K562 (cell line): ENCODE data around the gene INVS. TPM values are rescaled to one million over a fixed set of nuclear protein-coding genes. Genes with fewer than 3 reads are reported as not detected.

Source experiments
- ATAC-seq: fragments of 200-7000 bp; cut with Tn5 transposase; 3 replicates; pipeline ENCODE4 v1.9.1; 2020; ENCODE audit warnings: moderate library complexity
- BruUV-seq: library from RNA; stranded (reverse); fragments of 400-500 nt; replicated peaks from 2 replicates; lab custom pipeline; 2021; lab: Mats Ljungman, UMichigan
- CTCF ChIA-PET: fragments of 300-600 bp; formaldehyde crosslinking; extraction: SDS; loops from one replicate; lab custom pipeline; 2021; ENCODE audit warnings: low intra/inter-chr PET ratio; lab: Yijun Ruan, JAX
- POLR2A ChIA-PET: fragments of 300-600, 350-650 bp; sonication (Branson Sonifier 250); formaldehyde crosslinking; extraction: SDS; loops from one replicate; lab custom pipeline; 2021; ENCODE audit warnings: antibody characterized with exemption, inconsistent platforms; lab: Yijun Ruan, JAX
- DNase-seq, 4 experiments: peaks; one replicate each; pipeline versions ENCODE4 v3.0.0 to v3.0.0-alpha.2; 2011 to 2018; ENCODE audit warnings: low spot score in 3 of 4, mixed read lengths in 3 of 4; ENCODE audit errors: extremely low read depth in 1 of 4
- FAIRE-seq: peaks from 2 replicates; lab custom pipeline; 2011; peaks lifted over from hg19 to GRCh38; lab: Jason Lieb, UNC
- H2AFZ ChIP-seq: 2 replicates; pipeline ENCODE4 v1.6.0; 2011; ENCODE audit warnings: low read depth, low read length, control low read depth, inconsistent platforms
- H3K27ac ChIP-seq: fragments of 200-600 bp; 3 replicates; pipeline ENCODE4 v1.8.0; 2011; ENCODE audit warnings: low read depth, mild to moderate bottlenecking, control low read depth, inconsistent platforms, low read length, moderate library complexity, mixed read lengths; ENCODE audit errors: extremely low read depth
- H3K27me3 ChIP-seq, 2 experiments: fragments of 300-600 bp in 1 of 2; 2 replicates in 1 of 2; 3 replicates in 1 of 2; pipeline versions ENCODE4 v1.6.0 to v1.8.0; 2011; ENCODE audit warnings: inconsistent platforms in 2 of 2, low read length in 2 of 2, mild to moderate bottlenecking in 1 of 2, mixed read lengths in 1 of 2, moderate library complexity in 1 of 2; ENCODE audit not compliant: control insufficient read depth in 2 of 2, insufficient read depth in 2 of 2
- H3K36me3 ChIP-seq: fragments of 300-600 bp; 3 replicates; pipeline ENCODE4 v1.8.0; 2011; ENCODE audit warnings: mild to moderate bottlenecking, low read length, inconsistent platforms; ENCODE audit not compliant: control insufficient read depth, insufficient read depth
- H3K4me1 ChIP-seq, 2 experiments: fragments of 200-600 bp in 1 of 2; replicated peaks in 1 of 2; 2 replicates in 1 of 2; 3 replicates in 1 of 2; pipeline versions ENCODE4 v1.5.1 to v1.8.0; 2011; ENCODE audit warnings: inconsistent platforms in 2 of 2, low read length in 2 of 2, mild to moderate bottlenecking in 1 of 2, mixed read lengths in 1 of 2, moderate library complexity in 1 of 2; ENCODE audit not compliant: control insufficient read depth in 2 of 2, insufficient read depth in 2 of 2
- H3K4me2 ChIP-seq: 2 replicates; pipeline ENCODE4 v1.6.1; 2011; ENCODE audit warnings: low read length, control low read depth, inconsistent platforms, mixed read lengths; ENCODE audit not compliant: insufficient read depth
- H3K4me3 ChIP-seq: fragments of 200-600 bp; sonication (generic), shearing (Covaris generic); 2 replicates; pipeline ENCODE4 v1.5.1; 2016; ENCODE audit warnings: control low read depth, inconsistent platforms
- H3K79me2 ChIP-seq: fragments of 200-600 bp; 3 replicates; pipeline ENCODE4 v1.8.0; 2011; ENCODE audit warnings: low read length, inconsistent platforms; ENCODE audit not compliant: control insufficient read depth, insufficient read depth
- H3K9ac ChIP-seq, 2 experiments: 2 replicates each; pipeline versions ENCODE4 v1.6.0 to v1.6.1; 2011; ENCODE audit warnings: low read depth in 2 of 2, low read length in 2 of 2, control low read depth in 1 of 2, inconsistent platforms in 1 of 2, mild to moderate bottlenecking in 1 of 2, mixed read lengths in 1 of 2; ENCODE audit not compliant: insufficient read depth in 1 of 2
- H3K9me1 ChIP-seq: one replicate; pipeline ENCODE4 v1.6.0; 2011; ENCODE audit warnings: inconsistent platforms, mild to moderate bottlenecking, low read length, moderate library complexity; ENCODE audit not compliant: control insufficient read depth, insufficient read depth
- H3K9me3 ChIP-seq: replicated peaks from 2 replicates; pipeline ENCODE4 v1.5.1; 2011; ENCODE audit warnings: low read depth, low read length, inconsistent platforms; ENCODE audit not compliant: control insufficient read depth, insufficient read depth
- H4K20me1 ChIP-seq: replicated peaks from 2 replicates; pipeline ENCODE4 v1.6.1; 2011; ENCODE audit warnings: low read length, inconsistent platforms, mixed read lengths; ENCODE audit not compliant: control insufficient read depth, insufficient read depth
- BHLHE40 ChIP-seq: IDR thresholded peaks from 2 replicates; pipeline ENCODE4 v1.6.1; 2011; ENCODE audit warnings: low read length, improper control_type of control experiment
- CEBPB ChIP-seq: fragments of 450-650 bp; IDR thresholded peaks from 2 replicates; pipeline ENCODE4 v1.6.1; 2016; ENCODE audit warnings: missing genetic modification characterization, missing compliant biosample characterization
- ELF2 ChIP-seq: fragments of 250-450 bp; sonication (Bioruptor Pico); IDR thresholded peaks from 2 replicates; pipeline ENCODE4 v1.5.0; 2021; ENCODE audit warnings: mild to moderate bottlenecking
- FOXA3 ChIP-seq, 2 experiments: fragments of 450-650 bp in 1 of 2; sonication (generic) in 1 of 2; formaldehyde crosslinking; IDR thresholded peaks in 1 of 2; conservative IDR thresholded peaks in 1 of 2; 2 replicates each; pipeline versions ENCODE4 v1.4.0 to v1.8.0; 2020 to 2022; ENCODE audit warnings: mild to moderate bottlenecking in 2 of 2, missing genetic modification reagents in 1 of 2
- RFX7 ChIP-seq: fragments of 250-450 bp; sonication (Bioruptor Pico); IDR thresholded peaks from 2 replicates; pipeline ENCODE4 v1.5.1; 2021; ENCODE audit warnings: mild to moderate bottlenecking
- TAF7 ChIP-seq: fragments of 450-650 bp; IDR thresholded peaks from 2 replicates; pipeline ENCODE4 v1.6.1; 2016; ENCODE audit warnings: missing genetic modification characterization, missing compliant biosample characterization
- USF1 ChIP-seq: sonication (generic); formaldehyde crosslinking; IDR thresholded peaks from 2 replicates; pipeline ENCODE4 v1.9.0; 2022; ENCODE audit warnings: mild to moderate bottlenecking, missing genetic modification reagents
- ZNF3 ChIP-seq: fragments of 250-450 bp; sonication (Bioruptor Pico); IDR thresholded peaks from 2 replicates; pipeline ENCODE4 v1.5.0; 2021; ENCODE audit warnings: mild to moderate bottlenecking, moderate library complexity
- ZNF668 ChIP-seq: fragments of 250-450 bp; sonication (Bioruptor Pico); IDR thresholded peaks from 2 replicates; pipeline ENCODE4 v1.8.0; 2022; ENCODE audit warnings: mild to moderate bottlenecking, inconsistent platforms
- ZNF778 ChIP-seq: fragments of 450-650 bp; formaldehyde crosslinking; IDR thresholded peaks from 2 replicates; pipeline ENCODE4 v1.4.0; 2020; ENCODE audit warnings: mild to moderate bottlenecking, moderate library complexity
- ZNF79 ChIP-seq: fragments of 250-450 bp; sonication (Bioruptor Pico); IDR thresholded peaks from 2 replicates; pipeline ENCODE4 v1.4.0; 2020; ENCODE audit warnings: low read depth, mild to moderate bottlenecking, moderate library complexity
- WGBS: fragments of 100-300 bp; shearing (Covaris generic); methylation state at CpG from one replicate; pipeline ENCODE4 v1.1.6; 2016; ENCODE audit warnings: low coverage, mixed read lengths; ENCODE audit not compliant: insufficient coverage; ENCODE audit errors: missing lambda C conversion rate; 5-methylcytosine and 5-hydroxymethylcytosine counted together
- in situ Hi-C: fragments of 300-500 bp; cut with MboI; formaldehyde crosslinking; loops from 4 replicates; pipeline ENCODE4 v1.15.0; 2018; ENCODE audit warnings: inconsistent platforms, mixed read lengths
- intact Hi-C: fragments of 100-400 bp; cut with micrococcal nuclease; formaldehyde crosslinking; loops from 2 replicates; pipeline ENCODE4 v1.14.2; 2022
- polyA plus RNA-seq, 8 experiments: library from polyadenylated mRNA; depleted of rRNA in 4 of 8; stranded (reverse) in 5 of 8; unstranded in 3 of 8; fragments of >200 nt; fragmentation: Nextera tagmentation in 2 of 8; fragmentation: Illumina TruSeq in 1 of 8; extraction: Ambion mirVana in 2 of 8; extraction: Trizol in 1 of 8; gene quantifications; 2 replicates each; pipeline versions ENCODE4 v1.2.1 to v1.2.3, GENCODE V29; 2011 to 2014; ENCODE audit warnings: inconsistent platforms in 1 of 8, missing spikeins in 1 of 8
- total RNA-seq, 7 experiments: library from RNA; depleted of rRNA in 6 of 7; stranded (reverse); fragments of >200 nt in 6 of 7; fragmentation: Illumina TruSeq in 2 of 7; extraction: Trizol in 2 of 7; gene quantifications; 2 replicates each; pipeline versions ENCODE4 v1.2.1 to v1.2.3, GENCODE V29; 2011 to 2021; ENCODE audit warnings: low replicate concordance in 1 of 7

Gene INVS
- total and polyA plus RNA-seq, 9 of the 15 experiments (the other 6 are each of a cell fraction or from before 2014, with no cell fraction given), result 0.77 to 18.5 (median 10.0) TPM

- TF ChIP-seq USF1 (CRISPR knock-in tag) (peak; percentile 50; the same call in 1 of the 2 replicates), FOXA3 (CRISPR knock-in tag; conservative IDR thresholded peaks at IDR 0.05 in 1 of 2, IDR thresholded peaks at IDR 0.05 in 1 of 2) (peak in 1 of 2 experiments; percentile 81; a peak in 2 of 4 replicates), RFX7 (no peak), ELF2 (CRISPR knock-in tag) (peak; percentile 71; the same call in 1 of the 2 replicates), ZNF668 (no peak), ZNF79 (CRISPR knock-in tag) (no peak), TAF7 (tag) (peak; percentile 46), ZNF778 (CRISPR knock-in tag) (no peak)
These were observed 777 bp upstream of the INVS start (continued) for GRCh38 chr9:100098046-100098886.

- intact Hi-C loops (loop anchor here (2.0 to 10.0 kb wide), 3 partner anchors 29 to 275 kb away; partner anchors contain the start of gene NR4A3), in situ Hi-C loops (no loop called here)
- H3K9me3 ChIP-seq, result no peaks in the 10 kb centered on the region
- H3K27ac ChIP-seq, result peak overlapping the region; percentile 64
- peak overlapping the region; percentile 85 to 87 for H3K9ac ChIP-seq
- no peaks in the 10 kb centered on the region for H3K27me3 ChIP-seq
- TSS peak; percentile 73 for BruUV-seq
- peaks cover 9% of the 10 kb centered on the region; the same call in 1 of the 2 replicates for H4K20me1 ChIP-seq
- H2AFZ ChIP-seq, result peak overlapping the region; percentile 91
- H3K4me2 ChIP-seq, result peak overlapping the region; percentile 95
- CTCF ChIA-PET, result no interaction called here
- peaks cover 11% of the 10 kb centered on the region; the same call in 2 of the 3 replicates for H3K36me3 ChIP-seq
- WGBS, result 4% methylated on average over 10 of the region's 10 CpGs
- no peaks in the 10 kb centered on the region for H3K9me1 ChIP-seq
- POLR2A ChIA-PET, result no interaction called here
- FAIRE-seq, result no peak
- peaks cover 55% of the 10 kb centered on the region for H3K79me2 ChIP-seq
- ATAC-seq, result peak; percentile 3
- peaks cover 0 to 17% of the 10 kb centered on the region in 2 experiments; a peak in 2 of 5 replicates for H3K4me1 ChIP-seq
- peak; percentile 73 for TF ChIP-seq CEBPB (tag)
- TF ChIP-seq BHLHE40, result 0 out of 2 replicates have a peak, but pooled peaks have one; percentile 0
- TF ChIP-seq ZNF3 (CRISPR knock-in tag), result no peak
- DNase-seq, result peak in 2 of 4 experiments; percentile 14 to 41
- peak overlapping the region; percentile 83 for H3K4me3 ChIP-seq
These were observed 639 bp downstream of the INVS start for GRCh38 chr9:100099722-100100042.
